Loucy (cell line): ENCODE data around the gene HAO2.

Experiments used
- H2AFZ ChIP-seq: fragments of 200-600 bp; sonication (generic); 2 replicates; pipeline ENCODE4 v1.6.0; 2016; ENCODE audit warnings: antibody characterized with exemption, mild to moderate bottlenecking, low read length, moderate library complexity
- H3F3A ChIP-seq: fragments of 200-600 bp; 2 replicates; pipeline ENCODE4 v1.6.0; 2016; ENCODE audit warnings: antibody characterized with exemption, low read depth, mild to moderate bottlenecking
- H3K27me3 ChIP-seq: fragments of 200-600 bp; sonication (generic); 2 replicates; pipeline ENCODE4 v1.6.1; 2014; ENCODE audit warnings: low read length, mild to moderate bottlenecking; ENCODE audit not compliant: insufficient read depth, poor library complexity, severe bottlenecking
- H3K36me3 ChIP-seq: fragments of 200-600 bp; sonication (generic); 2 replicates; pipeline ENCODE4 v1.6.1; 2016; ENCODE audit warnings: low read length; ENCODE audit not compliant: insufficient read depth
- H3K4me1 ChIP-seq: fragments of 200-600 bp; sonication (generic); 2 replicates; pipeline ENCODE4 v1.5.1; 2014; ENCODE audit warnings: low read length, mild to moderate bottlenecking; ENCODE audit not compliant: insufficient read depth, poor library complexity, severe bottlenecking
- H3K4me2 ChIP-seq: fragments of 200-600 bp; sonication (generic); 2 replicates; pipeline ENCODE4 v1.6.0; 2014; ENCODE audit warnings: antibody characterized with exemption, low read length, low read depth, mild to moderate bottlenecking; ENCODE audit not compliant: poor library complexity, severe bottlenecking
- H3K4me3 ChIP-seq: fragments of 200-600 bp; sonication (generic); 2 replicates; pipeline ENCODE4 v1.5.1; 2014; ENCODE audit warnings: low read length, mild to moderate bottlenecking, mixed read lengths; ENCODE audit not compliant: poor library complexity, severe bottlenecking
- H3K79me2 ChIP-seq: fragments of 200-600 bp; sonication (generic); 2 replicates; pipeline ENCODE4 v1.6.1; 2014; ENCODE audit warnings: low read length; ENCODE audit not compliant: insufficient read depth
- H3K9ac ChIP-seq: fragments of 200-600 bp; sonication (generic); 2 replicates; pipeline ENCODE4 v1.6.0; 2014; ENCODE audit warnings: mild to moderate bottlenecking, low read depth, low read length, moderate library complexity; ENCODE audit not compliant: poor library complexity, severe bottlenecking
- H3K9me2 ChIP-seq: fragments of 200-600 bp; sonication (generic); replicated peaks from 2 replicates; pipeline ENCODE4 v1.6.1; 2016; ENCODE audit warnings: low read depth, low read length, mixed read lengths
- H3K9me3 ChIP-seq: fragments of 200-600 bp; sonication (generic); 2 replicates; pipeline ENCODE4 v1.6.1; 2014; ENCODE audit warnings: mild to moderate bottlenecking, antibody characterized with exemption, low read length, low read depth; ENCODE audit not compliant: insufficient read depth
- H4K20me1 ChIP-seq: fragments of 200-600 bp; sonication (generic); 2 replicates; pipeline ENCODE4 v1.6.0; 2014; ENCODE audit warnings: antibody characterized with exemption, low read length, mild to moderate bottlenecking; ENCODE audit not compliant: insufficient read depth, poor library complexity, severe bottlenecking
- CTCF ChIP-seq: fragments of 200-600 bp; sonication (generic); conservative IDR thresholded peaks from 2 replicates; pipeline ENCODE4 v1.5.1; 2014; ENCODE audit warnings: mild to moderate bottlenecking, antibody characterized with exemption, low read length
- EZH2phosphoT487 ChIP-seq: fragments of 200-600 bp; IDR thresholded peaks from 2 replicates; pipeline ENCODE4 v1.6.1; 2018; ENCODE audit warnings: antibody characterized with exemption, mild to moderate bottlenecking, moderate library complexity, borderline replicate concordance

The HAO2 gene

GRCh38 chr1:119384591-119384990, 16.0 kb downstream of the HAO2 start:
- H3K4me2 ChIP-seq, result no peak overlapping the region
- no peaks in the 10 kb centered on the region for H3K9me3 ChIP-seq
- H3K36me3 ChIP-seq, result no peaks in the 10 kb centered on the region
- no peaks in the 10 kb centered on the region for H3K79me2 ChIP-seq
- no peaks in the 10 kb centered on the region for H3F3A ChIP-seq
- H3K9me2 ChIP-seq, result no peaks in the 10 kb centered on the region
- no peak overlapping the region for H2AFZ ChIP-seq
- H3K27me3 ChIP-seq, result no peaks in the 10 kb centered on the region
- TF ChIP-seq CTCF (no peak), EZH2phosphoT487 (no peak)
- no peak overlapping the region for H3K4me3 ChIP-seq
- H4K20me1 ChIP-seq, result no peaks in the 10 kb centered on the region
- H3K9ac ChIP-seq, result no peak overlapping the region
- no peaks in the 10 kb centered on the region for H3K4me1 ChIP-seq

DNA sequence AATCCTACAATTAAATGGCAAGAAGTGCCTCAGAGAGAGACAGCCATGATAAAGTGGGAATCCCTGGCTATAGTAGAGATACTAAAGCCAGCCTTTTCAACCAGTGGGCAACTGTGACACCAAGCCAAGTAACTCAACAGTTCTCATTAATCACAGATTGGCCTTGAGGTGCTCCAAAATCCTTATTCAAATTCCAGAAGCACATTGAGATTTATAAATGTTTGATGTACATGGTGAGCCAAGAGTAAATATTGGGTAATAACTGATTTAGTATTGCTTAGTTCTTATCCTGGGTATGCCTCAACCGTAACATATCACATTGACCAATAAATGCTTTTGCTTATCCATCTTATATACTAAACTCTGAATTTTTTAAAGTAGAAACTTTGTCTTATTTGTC, 17.1 kb downstream of the HAO2 start:
- H2AFZ ChIP-seq, result no peak overlapping the region
- no peaks in the 10 kb centered on the region for H3K9me2 ChIP-seq
- no peak overlapping the region for H3K4me3 ChIP-seq

GRCh38 chr1:119387858-119388257, 19.3 kb downstream of the HAO2 start:
- Histone ChIP-seq H2AFZ (no peak overlapping the region), H3K79me2 (no peaks in the 10 kb centered on the region), H3K9me3 (no peaks in the 10 kb centered on the region), H3K4me1 (no peaks in the 10 kb centered on the region), H3K27me3 (no peaks in the 10 kb centered on the region), H3F3A (no peaks in the 10 kb centered on the region), H3K9me2 (no peaks in the 10 kb centered on the region), H3K4me3 (no peak overlapping the region), H4K20me1 (no peaks in the 10 kb centered on the region), H3K36me3 (no peaks in the 10 kb centered on the region), H3K4me2 (no peak overlapping the region), H3K9ac (no peak overlapping the region)
- TF ChIP-seq CTCF (no peak), EZH2phosphoT487 (no peak)

More for the DNA sequence above, 17.1 kb downstream of the HAO2 start:
- no peaks in the 10 kb centered on the region for H4K20me1 ChIP-seq
- H3K79me2 ChIP-seq, result no peaks in the 10 kb centered on the region
- no peak for TF ChIP-seq CTCF
- TF ChIP-seq EZH2phosphoT487, result no peak
- H3K9ac ChIP-seq, result no peak overlapping the region
- H3F3A ChIP-seq, result no peaks in the 10 kb centered on the region
- no peaks in the 10 kb centered on the region for H3K27me3 ChIP-seq
- H3K9me3 ChIP-seq, result no peaks in the 10 kb centered on the region
- no peaks in the 10 kb centered on the region for H3K4me1 ChIP-seq
- no peak overlapping the region for H3K4me2 ChIP-seq
- H3K36me3 ChIP-seq, result no peaks in the 10 kb centered on the region
